K562 (cell line): ENCODE results near the gene CIAO3. TPM values are rescaled to one million over a fixed set of nuclear protein-coding genes. Genes with fewer than 3 reads are reported as not detected.

ENCODE experiments used
- CBX2 ChIP-seq: fragments of 200-600 bp; sonication (generic); IDR thresholded peaks from one replicate; pipeline ENCODE4 v1.6.1; 2012; ENCODE audit warnings: mild to moderate bottlenecking, low read length, inconsistent platforms; ENCODE audit not compliant: insufficient read depth, poor library complexity, severe bottlenecking
- E2F6 ChIP-seq, 2 experiments: IDR thresholded peaks; 2 replicates each; pipeline ENCODE4 v1.6.1; 2011; ENCODE audit warnings: borderline replicate concordance in 1 of 2, control low read depth in 1 of 2, low read depth in 1 of 2, low read length in 1 of 2, mild to moderate bottlenecking in 1 of 2, mixed read lengths in 1 of 2, moderate library complexity in 1 of 2; ENCODE audit not compliant: insufficient read depth in 1 of 2, insufficient read length in 1 of 2, poor library complexity in 1 of 2, severe bottlenecking in 1 of 2; ENCODE audit errors: extremely low read depth in 1 of 2
- ETS1 ChIP-seq: conservative IDR thresholded peaks from 2 replicates; pipeline ENCODE4 v1.6.1; 2011; ENCODE audit warnings: low read depth, mild to moderate bottlenecking, low read length; ENCODE audit not compliant: control insufficient read depth
- GMEB1 ChIP-seq: fragments of 250-450 bp; sonication (Bioruptor Pico); IDR thresholded peaks from 2 replicates; pipeline ENCODE4 v1.4.0; 2020; ENCODE audit warnings: mild to moderate bottlenecking
- HNRNPLL ChIP-seq: fragments of 200-400 bp; formaldehyde crosslinking; IDR thresholded peaks from 2 replicates; pipeline ENCODE4 v1.6.1; 2017; ENCODE audit warnings: low read length, low read depth, mild to moderate bottlenecking; ENCODE audit not compliant: poor library complexity, severe bottlenecking
- MYNN ChIP-seq, 2 experiments: sonication (generic); formaldehyde crosslinking in 1 of 2; IDR thresholded peaks; 2 replicates each; pipeline versions ENCODE4 v1.5.0 to v1.6.1; 2016 to 2020; ENCODE audit warnings: antibody characterized with exemption in 1 of 2, missing genetic modification reagents in 1 of 2
- PHTF2 ChIP-seq: fragments of 250-450 bp; sonication (Bioruptor Pico); IDR thresholded peaks from 2 replicates; pipeline ENCODE4 v1.5.0; 2021; ENCODE audit warnings: mild to moderate bottlenecking
- ZNF311 ChIP-seq: fragments of 250-450 bp; sonication (Bioruptor Pico); IDR thresholded peaks from 2 replicates; pipeline ENCODE4 v1.4.0; 2020; ENCODE audit warnings: mild to moderate bottlenecking, moderate library complexity
- ZNF696 ChIP-seq: fragments of 250-450 bp; sonication (Bioruptor Pico); conservative IDR thresholded peaks from 2 replicates; pipeline ENCODE4 v1.4.0; 2020; ENCODE audit warnings: mild to moderate bottlenecking, moderate library complexity
- polyA plus RNA-seq, 8 experiments: library from polyadenylated mRNA; depleted of rRNA in 4 of 8; stranded (reverse) in 5 of 8; unstranded in 3 of 8; fragments of >200 nt; fragmentation: Nextera tagmentation in 2 of 8; fragmentation: Illumina TruSeq in 1 of 8; extraction: Ambion mirVana in 2 of 8; extraction: Trizol in 1 of 8; gene quantifications; 2 replicates each; pipeline versions ENCODE4 v1.2.1 to v1.2.3, GENCODE V29; 2011 to 2014; ENCODE audit warnings: inconsistent platforms in 1 of 8, missing spikeins in 1 of 8
- total RNA-seq, 7 experiments: library from RNA; depleted of rRNA in 6 of 7; stranded (reverse); fragments of >200 nt in 6 of 7; fragmentation: Illumina TruSeq in 2 of 7; extraction: Trizol in 2 of 7; gene quantifications; 2 replicates each; pipeline versions ENCODE4 v1.2.1 to v1.2.3, GENCODE V29; 2011 to 2021; ENCODE audit warnings: low replicate concordance in 1 of 7
- TF ChIP-seq, protein P1 (sequence below): fragments of 450-650 bp; IDR thresholded peaks from 2 replicates; pipeline ENCODE4 v1.6.1; 2016; ENCODE audit warnings: mild to moderate bottlenecking, moderate library complexity

The CIAO3 gene
- total and polyA plus RNA-seq, 9 of the 15 experiments (the other 6 are each of a cell fraction or from before 2014, with no cell fraction given), result 2.2 to 35.6 (median 18.7) TPM

GRCh38 chr16:715477-716199 is 25.2 kb downstream of the CIAO3 start (continued):
- TF ChIP-seq, protein P1, sequence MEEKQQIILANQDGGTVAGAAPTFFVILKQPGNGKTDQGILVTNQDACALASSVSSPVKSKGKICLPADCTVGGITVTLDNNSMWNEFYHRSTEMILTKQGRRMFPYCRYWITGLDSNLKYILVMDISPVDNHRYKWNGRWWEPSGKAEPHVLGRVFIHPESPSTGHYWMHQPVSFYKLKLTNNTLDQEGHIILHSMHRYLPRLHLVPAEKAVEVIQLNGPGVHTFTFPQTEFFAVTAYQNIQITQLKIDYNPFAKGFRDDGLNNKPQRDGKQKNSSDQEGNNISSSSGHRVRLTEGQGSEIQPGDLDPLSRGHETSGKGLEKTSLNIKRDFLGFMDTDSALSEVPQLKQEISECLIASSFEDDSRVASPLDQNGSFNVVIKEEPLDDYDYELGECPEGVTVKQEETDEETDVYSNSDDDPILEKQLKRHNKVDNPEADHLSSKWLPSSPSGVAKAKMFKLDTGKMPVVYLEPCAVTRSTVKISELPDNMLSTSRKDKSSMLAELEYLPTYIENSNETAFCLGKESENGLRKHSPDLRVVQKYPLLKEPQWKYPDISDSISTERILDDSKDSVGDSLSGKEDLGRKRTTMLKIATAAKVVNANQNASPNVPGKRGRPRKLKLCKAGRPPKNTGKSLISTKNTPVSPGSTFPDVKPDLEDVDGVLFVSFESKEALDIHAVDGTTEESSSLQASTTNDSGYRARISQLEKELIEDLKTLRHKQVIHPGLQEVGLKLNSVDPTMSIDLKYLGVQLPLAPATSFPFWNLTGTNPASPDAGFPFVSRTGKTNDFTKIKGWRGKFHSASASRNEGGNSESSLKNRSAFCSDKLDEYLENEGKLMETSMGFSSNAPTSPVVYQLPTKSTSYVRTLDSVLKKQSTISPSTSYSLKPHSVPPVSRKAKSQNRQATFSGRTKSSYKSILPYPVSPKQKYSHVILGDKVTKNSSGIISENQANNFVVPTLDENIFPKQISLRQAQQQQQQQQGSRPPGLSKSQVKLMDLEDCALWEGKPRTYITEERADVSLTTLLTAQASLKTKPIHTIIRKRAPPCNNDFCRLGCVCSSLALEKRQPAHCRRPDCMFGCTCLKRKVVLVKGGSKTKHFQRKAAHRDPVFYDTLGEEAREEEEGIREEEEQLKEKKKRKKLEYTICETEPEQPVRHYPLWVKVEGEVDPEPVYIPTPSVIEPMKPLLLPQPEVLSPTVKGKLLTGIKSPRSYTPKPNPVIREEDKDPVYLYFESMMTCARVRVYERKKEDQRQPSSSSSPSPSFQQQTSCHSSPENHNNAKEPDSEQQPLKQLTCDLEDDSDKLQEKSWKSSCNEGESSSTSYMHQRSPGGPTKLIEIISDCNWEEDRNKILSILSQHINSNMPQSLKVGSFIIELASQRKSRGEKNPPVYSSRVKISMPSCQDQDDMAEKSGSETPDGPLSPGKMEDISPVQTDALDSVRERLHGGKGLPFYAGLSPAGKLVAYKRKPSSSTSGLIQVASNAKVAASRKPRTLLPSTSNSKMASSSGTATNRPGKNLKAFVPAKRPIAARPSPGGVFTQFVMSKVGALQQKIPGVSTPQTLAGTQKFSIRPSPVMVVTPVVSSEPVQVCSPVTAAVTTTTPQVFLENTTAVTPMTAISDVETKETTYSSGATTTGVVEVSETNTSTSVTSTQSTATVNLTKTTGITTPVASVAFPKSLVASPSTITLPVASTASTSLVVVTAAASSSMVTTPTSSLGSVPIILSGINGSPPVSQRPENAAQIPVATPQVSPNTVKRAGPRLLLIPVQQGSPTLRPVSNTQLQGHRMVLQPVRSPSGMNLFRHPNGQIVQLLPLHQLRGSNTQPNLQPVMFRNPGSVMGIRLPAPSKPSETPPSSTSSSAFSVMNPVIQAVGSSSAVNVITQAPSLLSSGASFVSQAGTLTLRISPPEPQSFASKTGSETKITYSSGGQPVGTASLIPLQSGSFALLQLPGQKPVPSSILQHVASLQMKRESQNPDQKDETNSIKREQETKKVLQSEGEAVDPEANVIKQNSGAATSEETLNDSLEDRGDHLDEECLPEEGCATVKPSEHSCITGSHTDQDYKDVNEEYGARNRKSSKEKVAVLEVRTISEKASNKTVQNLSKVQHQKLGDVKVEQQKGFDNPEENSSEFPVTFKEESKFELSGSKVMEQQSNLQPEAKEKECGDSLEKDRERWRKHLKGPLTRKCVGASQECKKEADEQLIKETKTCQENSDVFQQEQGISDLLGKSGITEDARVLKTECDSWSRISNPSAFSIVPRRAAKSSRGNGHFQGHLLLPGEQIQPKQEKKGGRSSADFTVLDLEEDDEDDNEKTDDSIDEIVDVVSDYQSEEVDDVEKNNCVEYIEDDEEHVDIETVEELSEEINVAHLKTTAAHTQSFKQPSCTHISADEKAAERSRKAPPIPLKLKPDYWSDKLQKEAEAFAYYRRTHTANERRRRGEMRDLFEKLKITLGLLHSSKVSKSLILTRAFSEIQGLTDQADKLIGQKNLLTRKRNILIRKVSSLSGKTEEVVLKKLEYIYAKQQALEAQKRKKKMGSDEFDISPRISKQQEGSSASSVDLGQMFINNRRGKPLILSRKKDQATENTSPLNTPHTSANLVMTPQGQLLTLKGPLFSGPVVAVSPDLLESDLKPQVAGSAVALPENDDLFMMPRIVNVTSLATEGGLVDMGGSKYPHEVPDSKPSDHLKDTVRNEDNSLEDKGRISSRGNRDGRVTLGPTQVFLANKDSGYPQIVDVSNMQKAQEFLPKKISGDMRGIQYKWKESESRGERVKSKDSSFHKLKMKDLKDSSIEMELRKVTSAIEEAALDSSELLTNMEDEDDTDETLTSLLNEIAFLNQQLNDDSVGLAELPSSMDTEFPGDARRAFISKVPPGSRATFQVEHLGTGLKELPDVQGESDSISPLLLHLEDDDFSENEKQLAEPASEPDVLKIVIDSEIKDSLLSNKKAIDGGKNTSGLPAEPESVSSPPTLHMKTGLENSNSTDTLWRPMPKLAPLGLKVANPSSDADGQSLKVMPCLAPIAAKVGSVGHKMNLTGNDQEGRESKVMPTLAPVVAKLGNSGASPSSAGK, result peak; percentile 33; the same call in 1 of the 2 replicates
- no peak for TF ChIP-seq ETS1
- no peak for TF ChIP-seq ZNF696 (CRISPR knock-in tag)
- TF ChIP-seq GMEB1 (CRISPR knock-in tag), result no peak
- no peak for TF ChIP-seq MYNN (IDR thresholded peaks at IDR 0.05)
- TF ChIP-seq MYNN (CRISPR knock-in tag; IDR thresholded peaks at IDR 0.05), result no peak
- TF ChIP-seq PHTF2 (CRISPR knock-in tag), result no peak
- peak; percentile 24 for TF ChIP-seq HNRNPLL
- TF ChIP-seq ZNF311 (CRISPR knock-in tag), result no peak
- TF ChIP-seq E2F6 (IDR thresholded peaks at IDR 0.05; ENCODE audit: borderline replicate concordance in 1 of 2, extremely low read depth in 1 of 2, insufficient read depth in 1 of 2, insufficient read length in 1 of 2, low read depth in 1 of 2, low read length in 1 of 2, poor library complexity in 1 of 2, severe bottlenecking in 1 of 2), result peak; percentile 28 to 59
- no peak for TF ChIP-seq CBX2
